Hematopoietic multipotent progenitor cell treated with erythropoietin and hydrocortisone succinate and interleukin-3 and kit ligand, for 8 days (in vitro differentiated cells): ENCODE data around the gene SLC20A1.

ENCODE experiments used
- DNase-seq: peaks from one replicate; pipeline ENCODE4 v3.0.0-alpha.2; 2015

SLC20A1 gene

GRCh38 chr2:112627060-112628040, 18.4 kb upstream of the SLC20A1 start:
- DNase-seq = no peak

DNA sequence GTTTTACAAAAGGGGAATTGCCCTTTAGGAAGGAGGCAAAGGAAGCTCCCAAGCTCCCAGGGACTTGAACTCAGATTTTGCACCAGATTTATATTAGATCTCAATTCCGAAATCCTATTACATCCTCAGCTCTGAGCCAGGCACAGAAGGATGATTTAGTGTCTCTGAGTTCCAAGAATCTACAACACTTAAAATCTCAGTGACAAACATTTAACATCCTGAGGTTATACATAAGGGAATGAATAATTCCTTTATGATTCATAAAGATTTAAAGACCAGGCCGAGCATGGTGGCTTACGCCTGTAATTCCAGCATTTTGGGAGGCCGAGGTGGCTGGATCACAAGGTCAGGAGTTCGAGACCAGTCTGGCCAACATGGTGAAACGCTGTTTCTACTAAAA, 16.5 kb upstream of the SLC20A1 start:
- DNase-seq = no peak

- DNase-seq = no peak
Measured at GRCh38 chr2:112629823-112630222, 15.9 kb upstream of the SLC20A1 start.

GRCh38 chr2:112630268-112630667, 15.5 kb upstream of the SLC20A1 start:
- DNase-seq = no peak

- DNase-seq = no peak
Measured at GRCh38 chr2:112633708-112634107, 12.0 kb upstream of the SLC20A1 start.

- no peak for DNase-seq
Measured at GRCh38 chr2:112634153-112634873, 11.4 kb upstream of the SLC20A1 start.

DNA sequence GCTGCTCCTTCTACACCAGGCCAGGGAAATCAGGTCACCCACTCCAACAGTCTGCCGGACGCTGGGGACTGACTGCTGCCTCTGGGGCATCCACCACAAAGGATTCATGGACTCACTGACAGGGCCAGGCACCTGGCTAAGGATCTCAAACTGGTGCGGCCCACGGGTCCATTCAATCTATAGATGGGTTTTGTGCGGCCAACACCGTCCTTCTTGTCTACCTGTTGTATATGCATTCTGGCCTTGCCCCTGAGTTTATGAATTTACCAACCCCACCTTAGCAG, 10.9 kb upstream of the SLC20A1 start:
- DNase-seq = no peak

- DNase-seq = no peak
Measured at GRCh38 chr2:112636605-112637288, 9.0 kb upstream of the SLC20A1 start.

GRCh38 chr2:112637289-112637660, 8.5 kb upstream of the SLC20A1 start:
- DNase-seq = no peak

GRCh38 chr2:112639936-112640335, 5.8 kb upstream of the SLC20A1 start:
- DNase-seq = no peak

DNA sequence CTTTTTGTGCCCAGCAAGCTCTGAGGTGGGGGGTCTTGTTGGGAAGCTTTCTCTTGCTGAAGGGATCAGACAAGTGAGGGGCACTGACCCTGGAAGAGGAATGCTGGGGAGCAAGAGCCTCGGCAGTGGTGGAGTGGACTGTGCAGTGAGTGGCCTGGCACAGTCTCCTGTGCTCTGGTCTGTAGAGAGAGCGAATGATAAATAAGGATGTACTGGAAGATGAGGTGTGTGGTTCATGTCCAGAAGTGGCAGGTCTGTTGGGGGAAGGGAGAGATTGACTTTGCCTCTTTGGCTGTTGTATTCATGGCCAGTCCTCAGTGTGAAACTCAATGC, 5.3 kb upstream of the SLC20A1 start:
- no peak for DNase-seq

GRCh38 chr2:112640800-112641675, 4.7 kb upstream of the SLC20A1 start:
- no peak for DNase-seq

DNA sequence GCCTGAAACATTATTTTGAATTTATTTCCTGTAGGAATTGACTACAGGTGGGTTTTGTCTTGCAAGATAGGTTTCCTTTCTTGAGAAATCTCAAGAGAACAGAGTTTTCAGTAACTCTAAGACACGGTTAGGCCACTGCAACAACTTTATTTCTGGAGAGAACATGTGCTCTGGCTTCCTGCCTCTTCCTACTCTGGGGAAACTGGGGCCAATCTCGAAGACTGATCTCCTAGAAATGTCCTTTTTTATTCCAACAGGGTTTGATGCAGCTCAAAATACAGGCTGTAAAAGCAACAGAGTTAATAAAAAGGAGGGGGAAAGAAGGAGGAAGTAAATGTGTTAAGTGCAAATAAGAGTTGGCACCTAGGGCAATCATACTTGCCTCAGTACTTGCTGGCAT, 4.0 kb upstream of the SLC20A1 start:
- no peak for DNase-seq

DNA sequence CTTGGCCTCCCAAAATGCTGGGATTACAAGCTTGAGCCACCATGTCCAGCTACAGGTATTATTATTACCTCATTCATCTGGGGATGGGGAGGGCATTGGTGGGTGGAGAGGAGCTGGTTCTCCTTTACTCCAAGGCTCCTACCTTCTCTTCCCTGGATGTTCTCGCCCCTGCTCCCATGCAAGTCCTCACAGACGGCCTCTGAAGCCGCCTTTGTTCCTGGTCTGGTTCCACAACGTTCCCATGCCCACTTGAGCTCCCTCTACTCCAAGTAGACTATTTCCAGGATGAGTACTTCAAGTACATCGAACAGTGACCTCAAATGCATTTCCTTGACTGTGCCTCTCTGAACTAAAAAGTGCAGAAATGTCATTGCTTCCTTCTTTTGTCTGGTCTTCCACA, 3.2 kb upstream of the SLC20A1 start:
- no peak for DNase-seq

- no peak for DNase-seq
Measured at GRCh38 chr2:112642966-112643365, 2.8 kb upstream of the SLC20A1 start.

DNA sequence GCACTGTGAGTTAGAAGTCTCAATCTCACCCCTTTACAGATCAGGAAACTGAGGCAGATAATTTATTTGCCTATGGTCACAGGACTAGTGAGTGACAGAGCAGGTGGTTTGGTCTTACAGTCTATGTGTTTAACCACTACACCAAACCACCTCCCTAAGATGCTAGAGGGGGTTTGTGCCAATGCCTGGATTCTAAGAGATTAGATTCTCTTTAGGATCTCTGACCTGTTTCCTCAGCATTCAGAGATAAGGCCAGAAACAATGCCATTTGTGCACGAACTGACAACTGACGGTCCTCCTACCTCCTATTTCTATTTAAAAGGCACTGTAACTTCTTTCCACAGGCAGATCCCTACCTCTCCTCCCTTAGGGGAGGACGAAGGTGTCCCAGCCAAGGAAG, 2.3 kb upstream of the SLC20A1 start:
- peak; percentile 82 for DNase-seq

DNA sequence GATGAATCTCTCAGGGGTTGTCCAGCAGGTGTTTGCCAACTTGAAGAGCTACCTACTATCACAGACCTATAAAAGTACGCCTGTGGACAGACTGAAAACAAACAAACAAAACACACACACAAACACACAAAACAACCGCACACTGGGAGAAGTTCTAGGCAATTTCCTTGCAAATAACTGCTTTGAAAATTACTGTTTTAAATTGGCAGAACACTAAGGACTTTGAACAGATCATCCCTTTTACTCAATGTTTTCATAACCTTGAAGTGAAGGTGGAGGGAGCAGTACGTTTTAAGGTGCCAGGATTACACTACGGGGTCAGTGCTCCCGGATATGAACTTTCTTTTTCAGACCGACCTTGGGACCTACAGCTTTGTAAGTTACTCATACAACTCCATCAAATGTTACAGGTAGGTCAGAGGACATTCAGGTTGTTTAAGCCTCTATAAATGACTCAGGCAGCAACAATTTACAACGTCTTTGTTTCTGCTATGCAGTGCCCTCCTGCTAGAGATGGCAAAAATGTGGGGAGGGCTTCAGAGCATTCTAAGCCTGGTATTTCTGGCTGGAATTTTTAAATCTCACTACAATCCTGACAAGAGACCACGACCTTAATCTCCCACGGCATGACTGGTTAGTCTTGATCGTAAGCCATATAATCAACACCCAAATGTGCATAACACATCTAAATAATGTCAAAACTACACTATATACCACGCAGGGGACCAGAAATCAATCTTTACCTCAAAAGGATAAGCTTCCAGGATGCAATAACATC, 1.4 kb upstream of the SLC20A1 start:
- no peak for DNase-seq

- no peak for DNase-seq
Measured at GRCh38 chr2:112644933-112645309, 818 bp upstream of the SLC20A1 start.

GRCh38 chr2:112646102-112646719, 472 bp downstream of the SLC20A1 start:
- peak; percentile 47 for DNase-seq

DNA sequence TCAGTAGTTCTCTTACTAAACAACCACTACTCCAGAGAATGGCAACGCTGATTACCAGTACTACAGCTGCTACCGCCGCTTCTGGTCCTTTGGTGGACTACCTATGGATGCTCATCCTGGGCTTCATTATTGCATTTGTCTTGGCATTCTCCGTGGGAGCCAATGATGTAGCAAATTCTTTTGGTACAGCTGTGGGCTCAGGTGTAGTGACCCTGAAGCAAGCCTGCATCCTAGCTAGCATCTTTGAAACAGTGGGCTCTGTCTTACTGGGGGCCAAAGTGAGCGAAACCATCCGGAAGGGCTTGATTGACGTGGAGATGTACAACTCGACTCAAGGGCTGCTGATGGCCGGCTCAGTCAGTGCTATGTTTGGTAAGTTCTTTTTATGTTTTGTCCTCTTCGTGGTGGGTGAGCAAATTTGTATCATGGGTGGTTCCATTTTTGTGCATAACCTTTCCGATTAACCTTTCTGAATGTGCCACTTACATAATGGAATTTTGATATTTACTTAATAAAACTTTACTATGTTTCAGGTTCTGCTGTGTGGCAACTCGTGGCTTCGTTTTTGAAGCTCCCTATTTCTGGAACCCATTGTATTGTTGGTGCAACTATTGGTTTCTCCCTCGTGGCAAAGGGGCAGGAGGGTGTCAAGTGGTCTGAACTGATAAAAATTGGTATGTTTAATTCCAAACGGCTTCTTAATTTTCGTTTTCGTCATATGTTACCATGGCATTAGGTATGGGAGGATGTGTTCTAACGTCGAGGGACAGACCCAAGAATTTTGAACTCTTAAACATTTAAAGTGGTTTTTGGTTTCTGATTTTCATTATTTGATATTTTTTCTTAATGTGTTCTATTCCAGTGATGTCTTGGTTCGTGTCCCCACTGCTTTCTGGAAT, 1.3 kb downstream of the SLC20A1 start:
- peak; percentile 65 for DNase-seq

DNA sequence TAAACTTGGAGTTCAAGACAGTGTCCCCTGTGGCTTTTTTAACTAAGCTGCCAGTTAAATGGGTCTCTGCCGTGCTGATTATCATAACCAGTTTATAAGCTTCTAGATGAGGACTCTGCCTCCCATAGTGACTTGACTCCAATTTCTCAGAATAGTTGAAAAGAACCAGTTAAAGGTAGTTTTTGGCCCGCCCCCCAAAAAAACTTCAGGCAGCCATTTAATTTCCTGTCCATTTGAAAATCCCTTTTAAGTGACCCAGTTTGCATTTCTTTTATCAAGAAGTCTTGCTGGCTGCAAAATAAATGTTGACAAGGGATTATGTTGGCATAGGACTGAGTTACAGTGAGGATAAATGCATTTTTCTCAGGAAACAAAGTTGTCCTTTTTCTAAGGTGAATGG, 2.3 kb downstream of the SLC20A1 start:
- no peak for DNase-seq
